HEK293T (cell line): ENCODE data around the gene SOD2.

Experiments
- CTCF ChIA-PET: fragments of 350-600 bp; formaldehyde crosslinking; extraction: SDS; loops from one replicate; lab custom pipeline; 2021; ENCODE audit warnings: antibody characterized with exemption, inconsistent platforms; lab: Yijun Ruan, JAX
- POLR2A ChIA-PET: fragments of 350-600 bp; formaldehyde crosslinking; extraction: SDS; loops from one replicate; lab custom pipeline; 2020; ENCODE audit warnings: antibody characterized with exemption, inconsistent platforms; lab: Yijun Ruan, JAX
- DNase-seq: peaks from one replicate; pipeline ENCODE4 v3.0.0; 2012; ENCODE audit warnings: mixed read lengths; ENCODE audit errors: extremely low spot score
- ARNT ChIP-seq: fragments of 450-650 bp; IDR thresholded peaks from 2 replicates; pipeline ENCODE4 v1.6.1; 2017; ENCODE audit warnings: mild to moderate bottlenecking
- BHLHE40 ChIP-seq: fragments of 450-650 bp; IDR thresholded peaks from 2 replicates; pipeline ENCODE4 v1.6.1; 2016; ENCODE audit warnings: mild to moderate bottlenecking, moderate library complexity, borderline replicate concordance
- CTBP1 ChIP-seq: fragments of 450-650 bp; IDR thresholded peaks from 2 replicates; pipeline ENCODE4 v1.6.1; 2016; ENCODE audit warnings: borderline replicate concordance
- ELF4 ChIP-seq: fragments of 450-650 bp; IDR thresholded peaks from 2 replicates; pipeline ENCODE4 v1.6.1; 2017; ENCODE audit warnings: antibody characterized with exemption
- FOXA1 ChIP-seq: fragments of 450-650 bp; IDR thresholded peaks from 2 replicates; pipeline ENCODE4 v1.6.1; 2016; ENCODE audit warnings: mild to moderate bottlenecking
- FOXK2 ChIP-seq: fragments of 450-650 bp; IDR thresholded peaks from 2 replicates; pipeline ENCODE4 v1.6.1; 2016; ENCODE audit warnings: mild to moderate bottlenecking
- FOXM1 ChIP-seq: fragments of 450-650 bp; IDR thresholded peaks from 2 replicates; pipeline ENCODE4 v1.6.1; 2017; ENCODE audit warnings: mild to moderate bottlenecking, borderline replicate concordance
- HDGF ChIP-seq: fragments of 450-650 bp; IDR thresholded peaks from 2 replicates; pipeline ENCODE4 v1.6.1; 2017; ENCODE audit warnings: antibody characterized with exemption, borderline replicate concordance
- L3MBTL2 ChIP-seq: fragments of 450-650 bp; conservative IDR thresholded peaks from 2 replicates; pipeline ENCODE4 v1.6.1; 2016; ENCODE audit warnings: mild to moderate bottlenecking
- LEF1 ChIP-seq: fragments of 450-650 bp; IDR thresholded peaks from 2 replicates; pipeline ENCODE4 v1.6.1; 2017; ENCODE audit warnings: mild to moderate bottlenecking, borderline replicate concordance
- NFRKB ChIP-seq: fragments of 450-650 bp; IDR thresholded peaks from 2 replicates; pipeline ENCODE4 v1.6.1; 2016; ENCODE audit warnings: mild to moderate bottlenecking, moderate library complexity
- SP1 ChIP-seq: fragments of 450-650 bp; IDR thresholded peaks from 2 replicates; pipeline ENCODE4 v1.6.1; 2017
- SUZ12 ChIP-seq: fragments of 450-650 bp; IDR thresholded peaks from 2 replicates; pipeline ENCODE4 v1.6.1; 2016; ENCODE audit warnings: mild to moderate bottlenecking
- TARDBP ChIP-seq: fragments of 450-650 bp; IDR thresholded peaks from 2 replicates; pipeline ENCODE4 v1.6.1; 2016
- ZNF384 ChIP-seq: fragments of 450-650 bp; IDR thresholded peaks from 2 replicates; pipeline ENCODE4 v1.6.1; 2016
- TF ChIP-seq, protein P1 (sequence below): fragments of 450-650 bp; IDR thresholded peaks from 2 replicates; pipeline ENCODE4 v1.6.1; 2016

Gene SOD2

DNA sequence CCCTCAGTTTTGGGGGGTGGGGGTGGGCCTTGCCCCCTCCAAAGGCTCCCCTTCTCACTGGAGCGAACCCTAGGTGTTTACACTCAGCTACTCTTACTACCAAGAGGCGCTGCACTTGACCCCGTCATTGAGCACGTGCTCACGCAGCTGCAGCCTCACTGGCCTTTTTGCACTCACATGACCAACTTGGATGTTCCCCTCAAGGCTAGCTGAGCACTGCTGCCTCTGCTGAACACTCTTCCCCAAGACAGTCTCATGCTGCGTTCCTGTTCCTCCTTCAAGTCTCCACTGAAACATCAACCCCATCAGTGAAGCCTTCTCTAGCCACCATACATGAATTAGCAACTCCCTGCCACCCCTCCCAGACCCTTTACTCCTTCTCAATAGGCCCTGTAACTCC, 4.0 kb downstream of the SOD2 start:
- ChIA-PET POLR2A (no interaction called here), CTCF (no interaction called here)
- DNase-seq: no peak
- TF ChIP-seq BHLHE40 (no peak), HDGF (no peak), TARDBP (no peak), FOXM1 (no peak)

- no peak for DNase-seq
- ChIA-PET POLR2A (interaction anchor here (0.5 kb wide), 1 partner anchor 104 kb away, joined by 3 read pairs; no protein-coding TSS in a partner anchor), CTCF (no interaction called here)
- no peak for TF ChIP-seq ZNF384
- TF ChIP-seq CTBP1: no peak
- TF ChIP-seq, protein P1, sequence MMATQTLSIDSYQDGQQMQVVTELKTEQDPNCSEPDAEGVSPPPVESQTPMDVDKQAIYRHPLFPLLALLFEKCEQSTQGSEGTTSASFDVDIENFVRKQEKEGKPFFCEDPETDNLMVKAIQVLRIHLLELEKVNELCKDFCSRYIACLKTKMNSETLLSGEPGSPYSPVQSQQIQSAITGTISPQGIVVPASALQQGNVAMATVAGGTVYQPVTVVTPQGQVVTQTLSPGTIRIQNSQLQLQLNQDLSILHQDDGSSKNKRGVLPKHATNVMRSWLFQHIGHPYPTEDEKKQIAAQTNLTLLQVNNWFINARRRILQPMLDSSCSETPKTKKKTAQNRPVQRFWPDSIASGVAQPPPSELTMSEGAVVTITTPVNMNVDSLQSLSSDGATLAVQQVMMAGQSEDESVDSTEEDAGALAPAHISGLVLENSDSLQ: no peak
- no peak for TF ChIP-seq ARNT
- TF ChIP-seq FOXA1: no peak
- TF ChIP-seq BHLHE40: no peak
- no peak for TF ChIP-seq NFRKB
- no peak for TF ChIP-seq TARDBP
- TF ChIP-seq SUZ12: no peak
- no peak for TF ChIP-seq LEF1
- no peak for TF ChIP-seq SP1
- no peak for TF ChIP-seq ELF4
- no peak for TF ChIP-seq FOXK2
- no peak for TF ChIP-seq HDGF
- TF ChIP-seq FOXM1: no peak
- no peak for TF ChIP-seq L3MBTL2
Measured at GRCh38 chr6:159688266-159688905, 4.7 kb downstream of the SOD2 start.

DNA sequence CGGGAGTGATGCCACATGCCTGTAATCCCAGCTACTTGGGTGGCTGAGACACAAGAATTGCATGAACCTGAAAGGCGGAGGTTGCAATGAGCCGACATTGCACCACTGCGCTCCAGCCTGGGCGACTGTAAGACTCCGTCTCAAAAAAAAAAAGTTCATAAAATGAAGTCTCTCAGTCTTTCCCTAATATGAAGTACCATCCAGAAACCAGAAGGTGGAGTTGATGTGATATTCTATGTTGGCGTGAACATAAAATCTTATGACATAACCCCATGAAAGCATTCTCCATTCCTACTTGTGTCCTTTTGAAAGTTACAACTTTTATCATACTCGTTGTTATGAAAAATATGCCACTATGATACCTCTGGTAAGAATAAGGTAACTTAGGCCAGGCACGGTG, 5.7 kb downstream of the SOD2 start:
- no peak for DNase-seq
- ChIA-PET POLR2A (no interaction called here), CTCF (no interaction called here)
- TF ChIP-seq BHLHE40 (no peak), ARNT (no peak), FOXK2 (no peak), L3MBTL2 (no peak), CTBP1 (no peak), LEF1 (no peak), HDGF (no peak), NFRKB (no peak), SUZ12 (no peak), TARDBP (no peak)
- TF ChIP-seq, protein P1: no peak

GRCh38 chr6:159686703-159687102, 6.3 kb downstream of the SOD2 start:
- CTCF ChIA-PET: no interaction called here
- DNase-seq: no peak
- POLR2A ChIA-PET: interaction anchor here (0.9 to 1.2 kb wide), 2 partner anchors 75 to 103 kb away, joined by 3 read pairs; partner anchors contain the start of genes ACAT2 and TCP1
- TF ChIP-seq TARDBP: no peak
- no peak for TF ChIP-seq SUZ12
- TF ChIP-seq BHLHE40: no peak
- TF ChIP-seq ZNF384: no peak
- TF ChIP-seq, protein P1: no peak
- TF ChIP-seq NFRKB: no peak
- no peak for TF ChIP-seq HDGF
- no peak for TF ChIP-seq FOXK2
- no peak for TF ChIP-seq CTBP1
- no peak for TF ChIP-seq FOXM1
- TF ChIP-seq FOXA1: no peak
- no peak for TF ChIP-seq LEF1
- TF ChIP-seq ARNT: no peak
- no peak for TF ChIP-seq L3MBTL2
- no peak for TF ChIP-seq ELF4
- no peak for TF ChIP-seq SP1

DNA sequence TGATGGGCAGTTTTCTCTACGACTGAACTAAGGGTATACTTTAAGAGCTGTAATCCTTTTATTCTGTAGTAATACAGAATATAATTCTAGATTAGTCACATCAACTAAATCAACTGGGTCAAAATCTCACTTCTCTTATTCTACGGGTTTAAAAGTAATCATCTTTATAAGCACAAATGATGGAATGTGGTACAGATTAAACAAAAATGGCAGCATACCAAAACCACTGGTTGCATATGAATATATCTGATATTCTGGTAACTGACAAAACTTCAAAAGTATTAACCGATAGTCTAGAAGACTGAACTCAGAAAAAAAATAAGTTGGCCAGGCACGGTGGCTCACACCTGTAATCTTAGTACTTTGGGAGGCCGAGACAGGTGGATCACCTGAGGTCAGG, 7.0 kb downstream of the SOD2 start:
- POLR2A ChIA-PET: interaction anchor here (0.9 to 1.2 kb wide), 2 partner anchors 76 to 103 kb away, joined by 3 read pairs; partner anchors contain the start of genes ACAT2 and TCP1
- no peak for DNase-seq
- CTCF ChIA-PET: no interaction called here
- TF ChIP-seq FOXM1 (no peak), SP1 (no peak), FOXK2 (no peak), BHLHE40 (no peak), ZNF384 (no peak), TARDBP (no peak), HDGF (no peak), FOXA1 (no peak), SUZ12 (no peak), L3MBTL2 (no peak)
- TF ChIP-seq, protein P1: no peak

DNA sequence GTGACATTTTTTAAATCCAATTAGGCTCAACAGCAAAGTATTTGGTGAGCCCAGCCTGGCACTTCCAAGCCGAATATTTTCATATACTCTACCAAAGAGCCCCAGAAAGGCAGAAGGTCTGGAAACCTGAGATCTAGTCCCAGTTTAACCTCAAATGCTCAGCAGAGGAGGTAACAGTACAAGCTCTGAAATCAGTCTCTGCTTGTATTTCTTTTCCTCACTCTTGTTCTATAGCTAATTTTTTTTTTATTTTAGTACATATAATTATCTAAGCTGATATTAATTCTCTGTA, 9.1 kb downstream of the SOD2 start:
- ChIA-PET CTCF (interaction anchor here (0.6 kb wide), 1 partner anchor 512 kb away, joined by 3 read pairs; no protein-coding TSS in a partner anchor), POLR2A (interaction anchor here (1.6 kb wide), 1 partner anchor 106 kb away, joined by 5 read pairs; the partner anchor contains the start of genes MRPL18 and TCP1)
- no peak for TF ChIP-seq SUZ12
- no peak for TF ChIP-seq CTBP1
- TF ChIP-seq, protein P1: no peak
- no peak for TF ChIP-seq NFRKB
- TF ChIP-seq FOXK2: no peak
- no peak for TF ChIP-seq HDGF
- TF ChIP-seq BHLHE40: no peak
- no peak for DNase-seq
